HUES48 (cell line): ENCODE data around the gene ARMH3.
"Not testable (repeated sequence)": the region's sequence is repeated elsewhere in the genome, so short reads cannot be mapped to it uniquely, and the experiment has no call there.

Source experiments
- H3K27ac ChIP-seq: one replicate; pipeline ENCODE4 v1.7.0; 2013; ENCODE audit warnings: low read depth, low read length, inconsistent platforms
- H3K27me3 ChIP-seq: 2 replicates; pipeline ENCODE4 v1.6.1; 2013; ENCODE audit warnings: mild to moderate bottlenecking, low read length; ENCODE audit not compliant: control insufficient read depth, insufficient read depth
- H3K36me3 ChIP-seq: 2 replicates; pipeline ENCODE4 v1.6.1; 2013; ENCODE audit warnings: low read length; ENCODE audit not compliant: control insufficient read depth, insufficient read depth
- H3K4me1 ChIP-seq: 2 replicates; pipeline ENCODE4 v1.6.1; 2013; ENCODE audit warnings: mild to moderate bottlenecking, low read length; ENCODE audit not compliant: control insufficient read depth, insufficient read depth
- H3K4me3 ChIP-seq: 2 replicates; pipeline ENCODE4 v1.5.1; 2013; ENCODE audit warnings: mild to moderate bottlenecking, low read depth, low read length
- H3K9ac ChIP-seq: 2 replicates; pipeline ENCODE4 v1.6.1; 2013; ENCODE audit warnings: mild to moderate bottlenecking, low read depth, low read length, moderate library complexity
- H3K9me3 ChIP-seq: 2 replicates; pipeline ENCODE4 v1.6.1; 2013; ENCODE audit warnings: low read length; ENCODE audit not compliant: control insufficient read depth, insufficient read depth

The ARMH3 gene

GRCh38 chr10:101980677-101981076 lies 75.3 kb downstream of the ARMH3 start:
- H3K36me3 ChIP-seq, H3K27me3 ChIP-seq, H3K9ac ChIP-seq, H3K27ac ChIP-seq, H3K4me3 ChIP-seq, H3K4me1 ChIP-seq, H3K9me3 ChIP-seq: not testable (repeated sequence)

- no peaks in the 10 kb centered on the region for H3K27me3 ChIP-seq
- no peak overlapping the region for H3K4me3 ChIP-seq
- H3K36me3 ChIP-seq, result peaks cover 21% of the 10 kb centered on the region
- H3K4me1 ChIP-seq, result peaks cover 9% of the 10 kb centered on the region; the same call in 1 of the 2 replicates
- peak overlapping the region; percentile 6 for H3K27ac ChIP-seq
- H3K9ac ChIP-seq, result no peak overlapping the region
- no peaks in the 10 kb centered on the region for H3K9me3 ChIP-seq
Observed at GRCh38 chr10:101974091-101974971, 81.6 kb downstream of the ARMH3 start.

- Histone ChIP-seq H3K4me3 (no peak overlapping the region), H3K36me3 (peaks cover 22% of the 10 kb centered on the region), H3K4me1 (peaks cover 9% of the 10 kb centered on the region; the same call in 1 of the 2 replicates)
Observed at GRCh38 chr10:101972761-101973160, 83.2 kb downstream of the ARMH3 start.

GRCh38 chr10:101969412-101969922 lies 86.5 kb downstream of the ARMH3 start:
- no peak overlapping the region for H3K27ac ChIP-seq
- H3K4me3 ChIP-seq, result no peak overlapping the region
- H3K27me3 ChIP-seq, result no peaks in the 10 kb centered on the region
- H3K9ac ChIP-seq, result no peak overlapping the region
- peaks cover 9% of the 10 kb centered on the region; the same call in 1 of the 2 replicates for H3K4me1 ChIP-seq
- H3K9me3 ChIP-seq, result no peaks in the 10 kb centered on the region
- peaks cover 22% of the 10 kb centered on the region for H3K36me3 ChIP-seq

More at GRCh38 chr10:101972761-101973160, 83.2 kb downstream of the ARMH3 start:
- H3K27me3 ChIP-seq, result no peaks in the 10 kb centered on the region
- no peak overlapping the region for H3K9ac ChIP-seq
- no peak overlapping the region for H3K27ac ChIP-seq
- no peaks in the 10 kb centered on the region for H3K9me3 ChIP-seq

- no peaks in the 10 kb centered on the region for H3K27me3 ChIP-seq
- no peak overlapping the region for H3K4me3 ChIP-seq
- no peaks in the 10 kb centered on the region for H3K9me3 ChIP-seq
- no peak overlapping the region for H3K9ac ChIP-seq
- peaks cover 9% of the 10 kb centered on the region; the same call in 1 of the 2 replicates for H3K4me1 ChIP-seq
- no peak overlapping the region for H3K27ac ChIP-seq
- H3K36me3 ChIP-seq, result peaks cover 22% of the 10 kb centered on the region
Observed at GRCh38 chr10:101968940-101969321, 87.0 kb downstream of the ARMH3 start.

GRCh38 chr10:101968286-101968939 lies 87.6 kb downstream of the ARMH3 start:
- Histone ChIP-seq H3K9ac (no peak overlapping the region), H3K36me3 (peaks cover 22% of the 10 kb centered on the region), H3K4me3 (no peak overlapping the region), H3K27ac (no peak overlapping the region), H3K27me3 (no peaks in the 10 kb centered on the region), H3K9me3 (no peaks in the 10 kb centered on the region), H3K4me1 (peaks cover 9% of the 10 kb centered on the region; the same call in 1 of the 2 replicates)

- Histone ChIP-seq H3K27me3 (no peaks in the 10 kb centered on the region), H3K36me3 (peaks cover 20% of the 10 kb centered on the region), H3K9me3 (no peaks in the 10 kb centered on the region), H3K9ac (no peak overlapping the region), H3K4me3 (no peak overlapping the region), H3K4me1 (peaks cover 9% of the 10 kb centered on the region; the same call in 1 of the 2 replicates), H3K27ac (no peak overlapping the region)
Observed at GRCh38 chr10:101967713-101968112, 88.3 kb downstream of the ARMH3 start.

- Histone ChIP-seq H3K4me1 (peaks cover 9% of the 10 kb centered on the region; the same call in 1 of the 2 replicates), H3K9ac (no peak overlapping the region), H3K27ac (no peak overlapping the region), H3K9me3 (no peaks in the 10 kb centered on the region), H3K4me3 (no peak overlapping the region), H3K27me3 (no peaks in the 10 kb centered on the region), H3K36me3 (peaks cover 14% of the 10 kb centered on the region)
Observed at GRCh38 chr10:101967119-101967518, 88.9 kb downstream of the ARMH3 start.

GRCh38 chr10:101965075-101965765 lies 90.8 kb downstream of the ARMH3 start:
- H3K9me3 ChIP-seq, result no peaks in the 10 kb centered on the region
- H3K27ac ChIP-seq, result no peak overlapping the region
- H3K36me3 ChIP-seq, result peaks cover 9% of the 10 kb centered on the region; the same call in 1 of the 2 replicates
- H3K27me3 ChIP-seq, result no peaks in the 10 kb centered on the region
- H3K9ac ChIP-seq, result no peak overlapping the region
- no peak overlapping the region for H3K4me3 ChIP-seq
- H3K4me1 ChIP-seq, result peaks cover 7% of the 10 kb centered on the region; the same call in 1 of the 2 replicates

- no peaks in the 10 kb centered on the region for H3K4me1 ChIP-seq
- H3K36me3 ChIP-seq, result 0 out of 2 replicates have a peak, but pooled peaks cover 6% of the 10 kb centered on the region
- no peaks in the 10 kb centered on the region for H3K9me3 ChIP-seq
- no peak overlapping the region for H3K9ac ChIP-seq
- H3K27ac ChIP-seq, result no peak overlapping the region
- H3K4me3 ChIP-seq, result no peak overlapping the region
- no peaks in the 10 kb centered on the region for H3K27me3 ChIP-seq
Observed at GRCh38 chr10:101961591-101962498, 94.1 kb downstream of the ARMH3 start.
